OCI-LY1 (cell line): ENCODE data around the gene LRTM2.

Source experiments
- EZH2 ChIP-seq: fragments of 200-600 bp; sonication (generic), shearing (Covaris generic); IDR thresholded peaks from 2 replicates; pipeline ENCODE4 v1.8.0; 2017; ENCODE audit warnings: borderline replicate concordance, mixed run types, mild to moderate bottlenecking, antibody characterized with exemption, low read length, moderate library complexity, mixed read lengths
- TF ChIP-seq, protein P1 (sequence below): fragments of 200-600 bp; sonication (generic), shearing (Covaris generic); IDR thresholded peaks from 2 replicates; pipeline ENCODE4 v1.5.1; 2017; ENCODE audit warnings: mild to moderate bottlenecking, antibody characterized with exemption, low read length, moderate library complexity, mixed read lengths

GRCh38 chr12:1795221-1795784 lies 25.1 kb upstream of the LRTM2 start:
- TF ChIP-seq, protein P1, sequence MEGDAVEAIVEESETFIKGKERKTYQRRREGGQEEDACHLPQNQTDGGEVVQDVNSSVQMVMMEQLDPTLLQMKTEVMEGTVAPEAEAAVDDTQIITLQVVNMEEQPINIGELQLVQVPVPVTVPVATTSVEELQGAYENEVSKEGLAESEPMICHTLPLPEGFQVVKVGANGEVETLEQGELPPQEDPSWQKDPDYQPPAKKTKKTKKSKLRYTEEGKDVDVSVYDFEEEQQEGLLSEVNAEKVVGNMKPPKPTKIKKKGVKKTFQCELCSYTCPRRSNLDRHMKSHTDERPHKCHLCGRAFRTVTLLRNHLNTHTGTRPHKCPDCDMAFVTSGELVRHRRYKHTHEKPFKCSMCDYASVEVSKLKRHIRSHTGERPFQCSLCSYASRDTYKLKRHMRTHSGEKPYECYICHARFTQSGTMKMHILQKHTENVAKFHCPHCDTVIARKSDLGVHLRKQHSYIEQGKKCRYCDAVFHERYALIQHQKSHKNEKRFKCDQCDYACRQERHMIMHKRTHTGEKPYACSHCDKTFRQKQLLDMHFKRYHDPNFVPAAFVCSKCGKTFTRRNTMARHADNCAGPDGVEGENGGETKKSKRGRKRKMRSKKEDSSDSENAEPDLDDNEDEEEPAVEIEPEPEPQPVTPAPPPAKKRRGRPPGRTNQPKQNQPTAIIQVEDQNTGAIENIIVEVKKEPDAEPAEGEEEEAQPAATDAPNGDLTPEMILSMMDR = no peak
- TF ChIP-seq EZH2 = no peak
